G401.6 (cell line): ENCODE results near the gene LYPD8.
"Not testable (repeated sequence)": the region's sequence is repeated elsewhere in the genome, so short reads cannot be mapped to it uniquely, and the experiment has no call there.

ENCODE experiments used
- FAIRE-seq: peaks from 2 replicates; lab custom pipeline; 2012; peaks lifted over from hg19 to GRCh38; lab: Jason Lieb, UNC

LYPD8 gene

GRCh38 chr1:248755517-248755916, at the start of gene LYPD8:
LYPD8 (minus strand) TSS chr1:248755759; CDS start chr1:248751081, 4,678 bp downstream.
- no peak for FAIRE-seq

GRCh38 chr1:248804771-248805681, 49.5 kb upstream of the LYPD8 start:
- FAIRE-seq = no peak

- FAIRE-seq = not testable (repeated sequence)
Measured at GRCh38 chr1:248803501-248803900, 47.9 kb upstream of the LYPD8 start.

GRCh38 chr1:248802454-248802853, 46.9 kb upstream of the LYPD8 start:
- no peak for FAIRE-seq

- FAIRE-seq = no peak
Measured at GRCh38 chr1:248800459-248800858, 44.9 kb upstream of the LYPD8 start.

GRCh38 chr1:248798791-248799190, 43.2 kb upstream of the LYPD8 start:
- no peak for FAIRE-seq

- not testable (repeated sequence) for FAIRE-seq
Measured at GRCh38 chr1:248794663-248795062, 39.1 kb upstream of the LYPD8 start.

- no peak for FAIRE-seq
Measured at GRCh38 chr1:248793592-248793991, 38.0 kb upstream of the LYPD8 start.

- no peak for FAIRE-seq
Measured at GRCh38 chr1:248792342-248792741, 36.8 kb upstream of the LYPD8 start.

- FAIRE-seq = no peak
Measured at GRCh38 chr1:248791010-248791409, 35.5 kb upstream of the LYPD8 start.

GRCh38 chr1:248790456-248790855, 34.9 kb upstream of the LYPD8 start:
- FAIRE-seq = no peak

- not testable (repeated sequence) for FAIRE-seq
Measured at GRCh38 chr1:248789337-248789736, 33.8 kb upstream of the LYPD8 start.

- no peak for FAIRE-seq
Measured at GRCh38 chr1:248788327-248788726, 32.8 kb upstream of the LYPD8 start.

- no peak for FAIRE-seq
Measured at GRCh38 chr1:248787430-248787829, 31.9 kb upstream of the LYPD8 start.

GRCh38 chr1:248786156-248786555, 30.6 kb upstream of the LYPD8 start:
- FAIRE-seq = no peak

GRCh38 chr1:248783367-248783766, 27.8 kb upstream of the LYPD8 start:
- no peak for FAIRE-seq

- no peak for FAIRE-seq
Measured at GRCh38 chr1:248782416-248783141, 27.0 kb upstream of the LYPD8 start.

- no peak for FAIRE-seq
Measured at GRCh38 chr1:248779350-248779749, 23.8 kb upstream of the LYPD8 start.

GRCh38 chr1:248778906-248779305, 23.3 kb upstream of the LYPD8 start:
- FAIRE-seq = no peak

GRCh38 chr1:248776991-248777390, 21.4 kb upstream of the LYPD8 start:
- no peak for FAIRE-seq

GRCh38 chr1:248775441-248775840, 19.9 kb upstream of the LYPD8 start:
- no peak for FAIRE-seq

- FAIRE-seq = no peak
Measured at GRCh38 chr1:248759644-248760043, 4.1 kb upstream of the LYPD8 start.

GRCh38 chr1:248758352-248758751, 2.8 kb upstream of the LYPD8 start:
- FAIRE-seq = no peak
